HFFc6 (cell line): ENCODE measurements around the gene BCAS3. TPM values are rescaled to one million over a fixed set of nuclear protein-coding genes. Genes with fewer than 3 reads are reported as not detected.
A peak's percentile ranks its signal among the peaks of the same experiment; 100 is the strongest.

Source experiments
- DNase-seq: peaks from one replicate; pipeline ENCODE4 v3.0.0-alpha.2; 2018
- H3K27ac Mint-ChIP-seq: 2 replicates; pipeline ENCODE4 v1.8.0; 2020; ENCODE audit warnings: mild to moderate bottlenecking, mixed read lengths
- H3K27me3 Mint-ChIP-seq: 2 replicates; pipeline ENCODE4 v1.8.0; 2021; ENCODE audit warnings: mild to moderate bottlenecking, moderate library complexity, mixed read lengths; ENCODE audit not compliant: insufficient read depth
- H3K36me3 Mint-ChIP-seq: 2 replicates; pipeline ENCODE4 v1.8.0; 2021; ENCODE audit warnings: low read depth, mixed read lengths
- H3K4me1 Mint-ChIP-seq: 2 replicates; pipeline ENCODE4 v1.8.0; 2020; ENCODE audit warnings: low read depth, mixed read lengths
- H3K4me3 Mint-ChIP-seq: 2 replicates; pipeline ENCODE4 v1.8.0; 2020; ENCODE audit warnings: mild to moderate bottlenecking, moderate library complexity, mixed read lengths
- H3K9me3 Mint-ChIP-seq: 2 replicates; pipeline ENCODE4 v1.8.0; 2020; ENCODE audit warnings: mild to moderate bottlenecking, mixed read lengths
- CTCF ChIP-seq: fragments of 200-600 bp; sonication (generic); IDR thresholded peaks from 2 replicates; pipeline ENCODE4 v1.5.0; 2021; ENCODE audit warnings: antibody characterized with exemption, mild to moderate bottlenecking
- total RNA-seq, 6 experiments: library from RNA; stranded (reverse); fragmentation: NEBNext Ultra II Directional; extraction: Animal tissue kit (Norgen Biotek cat#: 25700); gene quantifications; 2 replicates in 1 of 6; 3 replicates in 5 of 6; pipeline ENCODE4 v1.2.3, GENCODE V29; 2021

Gene BCAS3
- total RNA-seq, 6 experiments from 2014 or later, result 9.8 to 13.8 (median 12.0) TPM

GRCh38 chr17:60637683-60638082, 40.0 kb upstream of the BCAS3 start:
- Mint-ChIP-seq H3K4me3 (no peak overlapping the region), H3K36me3 (peaks cover 5% of the 10 kb centered on the region; the same call in 1 of the 2 replicates), H3K27me3 (no peaks in the 10 kb centered on the region), H3K27ac (peak overlapping the region; percentile 34), H3K9me3 (no peaks in the 10 kb centered on the region), H3K4me1 (peaks cover 23% of the 10 kb centered on the region)
- no peak for DNase-seq
- no peak for TF ChIP-seq CTCF

- H3K36me3 Mint-ChIP-seq, result peaks cover 5% of the 10 kb centered on the region; the same call in 1 of the 2 replicates
These were observed 38.7 kb upstream of the BCAS3 start for GRCh38 chr17:60639019-60639330.

GRCh38 chr17:60640503-60640902, 37.1 kb upstream of the BCAS3 start:
- Mint-ChIP-seq H3K27me3 (no peaks in the 10 kb centered on the region), H3K27ac (no peak overlapping the region), H3K9me3 (no peaks in the 10 kb centered on the region), H3K36me3 (peaks cover 5% of the 10 kb centered on the region; the same call in 1 of the 2 replicates), H3K4me1 (peaks cover 23% of the 10 kb centered on the region), H3K4me3 (no peak overlapping the region)
- peak; percentile 72 for TF ChIP-seq CTCF
- DNase-seq, result peak; percentile 16

More at GRCh38 chr17:60639019-60639330, 38.7 kb upstream of the BCAS3 start:
- Mint-ChIP-seq H3K4me3 (no peak overlapping the region), H3K27me3 (no peaks in the 10 kb centered on the region), H3K27ac (no peak overlapping the region), H3K4me1 (peaks cover 23% of the 10 kb centered on the region), H3K9me3 (no peaks in the 10 kb centered on the region)
- DNase-seq, result no peak
- peak; percentile 52 for TF ChIP-seq CTCF

GRCh38 chr17:60641126-60641525, 36.5 kb upstream of the BCAS3 start:
- H3K4me3 Mint-ChIP-seq, result peak overlapping the region; percentile 45; the same call in 1 of the 2 replicates
- DNase-seq, result peak; percentile 11
- no peak for TF ChIP-seq CTCF
- no peaks in the 10 kb centered on the region for H3K27me3 Mint-ChIP-seq
- peaks cover 23% of the 10 kb centered on the region for H3K4me1 Mint-ChIP-seq
- peaks cover 1% of the 10 kb centered on the region; the same call in 1 of the 2 replicates for H3K36me3 Mint-ChIP-seq
- no peaks in the 10 kb centered on the region for H3K9me3 Mint-ChIP-seq
- peak overlapping the region; percentile 66 for H3K27ac Mint-ChIP-seq

GRCh38 chr17:60641810-60642220, 35.8 kb upstream of the BCAS3 start:
- peak; percentile 85 for DNase-seq
- Mint-ChIP-seq H3K27ac (peak overlapping the region; percentile 66), H3K4me3 (peak overlapping the region; percentile 45; the same call in 1 of the 2 replicates), H3K9me3 (no peaks in the 10 kb centered on the region), H3K4me1 (peaks cover 23% of the 10 kb centered on the region), H3K36me3 (no peaks in the 10 kb centered on the region), H3K27me3 (no peaks in the 10 kb centered on the region)
- peak; percentile 72 for TF ChIP-seq CTCF
